ENCODE measurements around the gene PRL.

Gene PRL

GRCh38 chr6:22290045-22290444 lies 6.8 kb downstream of the PRL start:
- no peak for DNase-seq

- no peak for DNase-seq
These were observed 8.1 kb downstream of the PRL start for GRCh38 chr6:22288721-22289120.

GRCh38 chr6:22284666-22285065 lies 12.2 kb downstream of the PRL start:
- DNase-seq: no peak

- DNase-seq: no peak
These were observed 15.3 kb downstream of the PRL start for GRCh38 chr6:22281341-22282085.

GRCh38 chr6:22279427-22279826 lies 17.4 kb downstream of the PRL start:
- DNase-seq: no peak

GRCh38 chr6:22271081-22271480 lies 25.8 kb downstream of the PRL start:
- DNase-seq: no peak

GRCh38 chr6:22263748-22264147 lies 33.1 kb downstream of the PRL start:
- no peak for DNase-seq

- DNase-seq: no peak
These were observed 42.0 kb downstream of the PRL start for GRCh38 chr6:22254886-22255285.

- DNase-seq: no peak
These were observed 42.7 kb downstream of the PRL start for GRCh38 chr6:22253955-22254655.

GRCh38 chr6:22251348-22251747 lies 45.5 kb downstream of the PRL start:
- DNase-seq: no peak

GRCh38 chr6:22250486-22250885 lies 46.4 kb downstream of the PRL start:
- no peak for DNase-seq

- no peak for DNase-seq
These were observed 47.0 kb downstream of the PRL start for GRCh38 chr6:22249711-22250350.

GRCh38 chr6:22248513-22249308 lies 48.1 kb downstream of the PRL start:
- DNase-seq: no peak

- DNase-seq: no peak
These were observed 48.8 kb downstream of the PRL start for GRCh38 chr6:22247916-22248482.

GRCh38 chr6:22240025-22240424 lies 56.8 kb downstream of the PRL start:
- DNase-seq: no peak

- no peak for DNase-seq
These were observed 57.4 kb downstream of the PRL start for GRCh38 chr6:22239261-22239921.

- no peak for DNase-seq
These were observed 58.0 kb downstream of the PRL start for GRCh38 chr6:22238861-22239260.

GRCh38 chr6:22237526-22237925 lies 59.3 kb downstream of the PRL start:
- no peak for DNase-seq
